Endothelial cell of umbilical vein (primary cell): ENCODE measurements around the gene CDK19.

ENCODE experiments used
- EZH2 ChIP-seq: IDR thresholded peaks from 2 replicates; pipeline ENCODE4 v1.6.1; 2012; ENCODE audit warnings: borderline replicate concordance, low read depth, mild to moderate bottlenecking, moderate library complexity, low read length, inconsistent platforms; ENCODE audit not compliant: severe bottlenecking
- FOS ChIP-seq: IDR thresholded peaks from 2 replicates; pipeline ENCODE4 v1.6.1; 2011; ENCODE audit warnings: mild to moderate bottlenecking, low read length, moderate library complexity, borderline replicate concordance; ENCODE audit not compliant: insufficient read depth
- GATA2 ChIP-seq: IDR thresholded peaks from 2 replicates; pipeline ENCODE4 v1.7.0; 2011; ENCODE audit warnings: low read depth, mild to moderate bottlenecking, moderate library complexity, mixed read lengths, low read length; ENCODE audit not compliant: insufficient read length, insufficient read depth
- MYC ChIP-seq: IDR thresholded peaks from one replicate; pipeline ENCODE4 v1.6.1; 2011; ENCODE audit warnings: mild to moderate bottlenecking, low read depth, low read length
- POLR2A ChIP-seq: IDR thresholded peaks from 2 replicates; pipeline ENCODE4 v1.6.1; 2012; ENCODE audit warnings: low read depth, mild to moderate bottlenecking, control low read depth, low read length
- POLR2AphosphoS5 ChIP-seq: IDR thresholded peaks from 2 replicates; pipeline ENCODE4 v1.6.1; 2012; ENCODE audit warnings: low read depth, mild to moderate bottlenecking, control low read depth, low read length, moderate library complexity; ENCODE audit not compliant: insufficient read depth
- TF ChIP-seq, protein P1 (sequence below), 2 donors: IDR thresholded peaks; 1 replicate in 1 of 2; 2 replicates in 1 of 2; pipeline ENCODE4 v1.5.1; 2011; ENCODE audit warnings: low read length in 2 of 2, mild to moderate bottlenecking in 2 of 2, moderate library complexity in 2 of 2, control low read depth in 1 of 2, inconsistent platforms in 1 of 2, low read depth in 1 of 2; ENCODE audit not compliant: insufficient read depth in 1 of 2; ENCODE audit errors: extremely low read depth in 1 of 2

- TF ChIP-seq, protein P1, sequence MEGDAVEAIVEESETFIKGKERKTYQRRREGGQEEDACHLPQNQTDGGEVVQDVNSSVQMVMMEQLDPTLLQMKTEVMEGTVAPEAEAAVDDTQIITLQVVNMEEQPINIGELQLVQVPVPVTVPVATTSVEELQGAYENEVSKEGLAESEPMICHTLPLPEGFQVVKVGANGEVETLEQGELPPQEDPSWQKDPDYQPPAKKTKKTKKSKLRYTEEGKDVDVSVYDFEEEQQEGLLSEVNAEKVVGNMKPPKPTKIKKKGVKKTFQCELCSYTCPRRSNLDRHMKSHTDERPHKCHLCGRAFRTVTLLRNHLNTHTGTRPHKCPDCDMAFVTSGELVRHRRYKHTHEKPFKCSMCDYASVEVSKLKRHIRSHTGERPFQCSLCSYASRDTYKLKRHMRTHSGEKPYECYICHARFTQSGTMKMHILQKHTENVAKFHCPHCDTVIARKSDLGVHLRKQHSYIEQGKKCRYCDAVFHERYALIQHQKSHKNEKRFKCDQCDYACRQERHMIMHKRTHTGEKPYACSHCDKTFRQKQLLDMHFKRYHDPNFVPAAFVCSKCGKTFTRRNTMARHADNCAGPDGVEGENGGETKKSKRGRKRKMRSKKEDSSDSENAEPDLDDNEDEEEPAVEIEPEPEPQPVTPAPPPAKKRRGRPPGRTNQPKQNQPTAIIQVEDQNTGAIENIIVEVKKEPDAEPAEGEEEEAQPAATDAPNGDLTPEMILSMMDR (IDR thresholded peaks at IDR 0.05; ENCODE audit: extremely low read depth in 1 of 2, insufficient read depth in 1 of 2, low read depth in 1 of 2, low read length in 2 of 2), result no peak
- TF ChIP-seq MYC (no peak), POLR2A (no peak), EZH2 (no peak), FOS (no peak), GATA2 (no peak), POLR2AphosphoS5 (no peak)
Measured at GRCh38 chr6:110615722-110616121, 199.5 kb downstream of the CDK19 start.
